HEK293 (cell line): ENCODE measurements around the gene CDC42SE1.

Experiments
- CTCF ChIP-seq: fragments of 450-650 bp; formaldehyde crosslinking; IDR thresholded peaks from 2 replicates; pipeline ENCODE4 v1.5.1; 2016; ENCODE audit warnings: missing biosample characterization, missing genetic modification characterization
- ELK4 ChIP-seq: IDR thresholded peaks from 2 replicates; pipeline ENCODE4 v1.6.1; 2011; ENCODE audit warnings: mild to moderate bottlenecking, low read depth, low read length, borderline replicate concordance
- FEZF1 ChIP-seq: fragments of 450-650 bp; formaldehyde crosslinking; IDR thresholded peaks from 2 replicates; pipeline ENCODE4 v1.5.1; 2016; ENCODE audit warnings: missing biosample characterization, missing genetic modification characterization
- GLI2 ChIP-seq: fragments of 450-650 bp; formaldehyde crosslinking; IDR thresholded peaks from 2 replicates; pipeline ENCODE4; 2017; ENCODE audit warnings: missing biosample characterization, missing genetic modification characterization, low read depth, borderline replicate concordance
- PBX3 ChIP-seq: sonication (generic); formaldehyde crosslinking; IDR thresholded peaks from 2 replicates; pipeline ENCODE4 v1.8.1; 2022; ENCODE audit warnings: mild to moderate bottlenecking, moderate library complexity, missing genetic modification reagents
- PRDM4 ChIP-seq: fragments of 450-650 bp; formaldehyde crosslinking; IDR thresholded peaks from 2 replicates; pipeline ENCODE4 v1.5.1; 2017; ENCODE audit warnings: missing biosample characterization, missing genetic modification characterization
- SCRT2 ChIP-seq: fragments of 450-650 bp; formaldehyde crosslinking; IDR thresholded peaks from 2 replicates; pipeline ENCODE4 v1.5.1; 2016; ENCODE audit warnings: missing biosample characterization, missing genetic modification characterization
- YY2 ChIP-seq: fragments of 450-650 bp; formaldehyde crosslinking; IDR thresholded peaks from 2 replicates; pipeline ENCODE4 v1.5.1; 2016; ENCODE audit warnings: missing biosample characterization, missing genetic modification characterization
- ZBTB20 ChIP-seq: fragments of 450-650 bp; formaldehyde crosslinking; IDR thresholded peaks from 2 replicates; pipeline ENCODE4 v1.5.1; 2016; ENCODE audit warnings: missing biosample characterization, missing genetic modification characterization
- ZBTB26 ChIP-seq: fragments of 450-650 bp; formaldehyde crosslinking; optimal IDR thresholded peaks from 2 replicates; pipeline ENCODE3; 2016; ENCODE audit warnings: missing biosample characterization, mild to moderate bottlenecking, missing genetic modification characterization
- ZBTB48 ChIP-seq: fragments of 450-650 bp; formaldehyde crosslinking; IDR thresholded peaks from 2 replicates; pipeline ENCODE4 v1.5.1; 2016; ENCODE audit warnings: missing biosample characterization, missing genetic modification characterization
- ZBTB7A ChIP-seq: fragments of 450-650 bp; formaldehyde crosslinking; IDR thresholded peaks from 2 replicates; pipeline ENCODE4 v1.5.1; 2016; ENCODE audit warnings: low read depth, missing biosample characterization, missing genetic modification characterization
- ZFP41 ChIP-seq: fragments of 450-650 bp; formaldehyde crosslinking; IDR thresholded peaks from 2 replicates; pipeline ENCODE4 v1.5.1; 2016; ENCODE audit warnings: missing biosample characterization, missing genetic modification characterization, borderline replicate concordance
- ZIC2 ChIP-seq: fragments of 450-650 bp; formaldehyde crosslinking; IDR thresholded peaks from 2 replicates; pipeline ENCODE4 v1.5.1; 2016; ENCODE audit warnings: missing biosample characterization, missing genetic modification characterization
- ZNF121 ChIP-seq: fragments of 450-650 bp; formaldehyde crosslinking; IDR thresholded peaks from 2 replicates; pipeline ENCODE4 v1.5.1; 2016; ENCODE audit warnings: missing biosample characterization, missing genetic modification characterization
- ZNF239 ChIP-seq: fragments of 450-650 bp; formaldehyde crosslinking; IDR thresholded peaks from 2 replicates; pipeline ENCODE4 v1.5.1; 2016; ENCODE audit warnings: missing biosample characterization, missing genetic modification characterization
- ZNF274 ChIP-seq, 2 experiments: fragments of 200-500 bp in 1 of 2; fragments of 450-650 bp in 1 of 2; sonication (Bioruptor generic) in 1 of 2; formaldehyde crosslinking in 1 of 2; IDR thresholded peaks; 2 replicates each; pipeline versions ENCODE4 v1.5.1 to v1.6.1; 2014 to 2016; ENCODE audit warnings: borderline replicate concordance in 1 of 2, inconsistent platforms in 1 of 2, low read length in 1 of 2, missing biosample characterization in 1 of 2, missing genetic modification characterization in 1 of 2
- ZNF280D ChIP-seq: fragments of 450-650 bp; formaldehyde crosslinking; IDR thresholded peaks from 2 replicates; pipeline ENCODE4 v1.5.1; 2016; ENCODE audit warnings: missing biosample characterization, missing genetic modification characterization
- ZNF558 ChIP-seq: fragments of 450-650 bp; formaldehyde crosslinking; IDR thresholded peaks from 2 replicates; pipeline ENCODE4 v1.5.1; 2016; ENCODE audit warnings: missing biosample characterization, missing genetic modification characterization
- ZNF560 ChIP-seq: fragments of 450-650 bp; formaldehyde crosslinking; IDR thresholded peaks from 2 replicates; pipeline ENCODE4 v1.5.1; 2017; ENCODE audit warnings: missing biosample characterization, missing genetic modification characterization, borderline replicate concordance
- ZNF561 ChIP-seq: fragments of 450-650 bp; IDR thresholded peaks from 2 replicates; pipeline ENCODE4 v1.5.1; 2018; ENCODE audit warnings: missing biosample characterization, missing genetic modification characterization, borderline replicate concordance
- ZNF596 ChIP-seq: fragments of 450-650 bp; IDR thresholded peaks from 2 replicates; pipeline ENCODE4 v1.5.0; 2018; ENCODE audit warnings: missing biosample characterization, mild to moderate bottlenecking, missing genetic modification characterization, moderate library complexity
- ZNF677 ChIP-seq: fragments of 450-650 bp; IDR thresholded peaks from 2 replicates; pipeline ENCODE4 v1.5.0; 2018; ENCODE audit warnings: missing biosample characterization, mild to moderate bottlenecking, missing genetic modification characterization, moderate library complexity
- ZNF701 ChIP-seq: fragments of 450-650 bp; formaldehyde crosslinking; IDR thresholded peaks from 2 replicates; pipeline ENCODE4 v1.5.1; 2016; ENCODE audit warnings: missing biosample characterization, missing genetic modification characterization
- ZNF747 ChIP-seq: fragments of 450-650 bp; formaldehyde crosslinking; IDR thresholded peaks from 2 replicates; pipeline ENCODE4 v1.5.1; 2016; ENCODE audit warnings: missing biosample characterization, missing genetic modification characterization
- ZSCAN18 ChIP-seq: fragments of 450-650 bp; formaldehyde crosslinking; IDR thresholded peaks from 2 replicates; pipeline ENCODE4 v1.5.1; 2016; ENCODE audit warnings: missing biosample characterization, missing genetic modification characterization

Gene CDC42SE1

GRCh38 chr1:151047925-151048644 lies 11.3 kb downstream of the CDC42SE1 start (continued):
- TF ChIP-seq ZSCAN18 (tag by site-specific recombination) (no peak), ZNF274 (IDR thresholded peaks at IDR 0.05; ENCODE audit: low read length) (no peak), ZNF274 (tag by site-specific recombination; IDR thresholded peaks at IDR 0.05; ENCODE audit: borderline replicate concordance) (no peak), ZIC2 (tag by site-specific recombination) (peak; percentile 12), ZNF558 (tag by site-specific recombination) (no peak), SCRT2 (tag by site-specific recombination) (no peak), ZNF239 (tag by site-specific recombination) (no peak), GLI2 (no peak), ZNF121 (no peak), ZFP41 (tag by site-specific recombination) (no peak), PRDM4 (tag by site-specific recombination) (no peak), ZNF677 (tag by site-specific recombination) (no peak), ZBTB7A (tag by site-specific recombination) (no peak), YY2 (tag by site-specific recombination) (peak; percentile 50), ZNF560 (tag by site-specific recombination) (no peak), CTCF (peak; percentile 68; the same call in 1 of the 2 replicates), ZNF280D (no peak), ZBTB48 (tag by site-specific recombination) (peak; percentile 24; the same call in 1 of the 2 replicates), ZNF561 (tag by site-specific recombination) (no peak), ZNF596 (tag by site-specific recombination) (no peak), ZNF747 (tag by site-specific recombination) (no peak), PBX3 (CRISPR knock-in tag) (no peak; the same call in 1 of the 2 replicates), ZBTB26 (tag by site-specific recombination) (peak; percentile 34), ZBTB20 (0 out of 2 replicates have a peak, but pooled peaks have one; percentile 81), ZNF701 (tag by site-specific recombination) (no peak), FEZF1 (tag by site-specific recombination) (no peak), ELK4 (no peak)
